ENCODE measurements around the gene WDFY2.

The WDFY2 gene

DNA sequence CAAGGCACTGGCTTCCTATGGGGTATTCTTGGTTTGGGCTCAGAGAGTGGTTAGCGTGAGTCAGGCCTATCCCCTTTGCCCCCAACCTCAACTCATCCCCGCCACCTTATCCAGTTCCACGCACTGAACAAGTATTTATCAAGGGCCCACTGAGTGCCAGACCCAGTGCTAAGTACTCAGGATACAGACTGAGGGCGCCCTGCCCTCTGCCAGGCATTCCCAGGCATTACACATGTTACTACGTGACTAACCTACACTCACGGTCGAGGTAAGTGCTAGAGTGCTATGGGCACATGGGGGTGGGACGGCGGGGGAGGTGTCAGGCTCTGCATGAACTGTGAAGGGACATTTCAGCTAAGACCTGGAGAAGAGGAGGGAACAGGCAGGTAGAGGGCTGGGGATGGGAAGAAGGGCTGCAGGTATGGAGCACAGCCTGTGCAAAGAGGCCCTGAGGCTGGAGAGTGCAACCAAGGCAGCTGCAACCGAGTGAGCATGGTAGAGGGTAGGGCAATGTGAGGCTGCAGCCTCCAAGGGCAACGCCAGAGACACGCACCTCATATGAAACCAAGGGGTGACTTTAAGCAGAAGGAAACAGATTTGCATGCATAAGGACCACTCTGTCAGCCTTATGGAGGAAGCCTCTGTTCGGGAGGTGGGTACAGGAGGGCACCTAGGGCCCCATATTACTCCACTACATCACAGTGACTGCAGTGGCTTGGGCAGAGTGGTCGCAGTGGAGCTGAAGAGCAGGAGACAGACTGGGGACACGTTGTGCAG lies 197.2 kb downstream of the WDFY2 start:
- H3K4me3 ChIP-seq (ENCODE audit: low read depth, low read length) = no peak overlapping the region
- TF ChIP-seq, protein P1, sequence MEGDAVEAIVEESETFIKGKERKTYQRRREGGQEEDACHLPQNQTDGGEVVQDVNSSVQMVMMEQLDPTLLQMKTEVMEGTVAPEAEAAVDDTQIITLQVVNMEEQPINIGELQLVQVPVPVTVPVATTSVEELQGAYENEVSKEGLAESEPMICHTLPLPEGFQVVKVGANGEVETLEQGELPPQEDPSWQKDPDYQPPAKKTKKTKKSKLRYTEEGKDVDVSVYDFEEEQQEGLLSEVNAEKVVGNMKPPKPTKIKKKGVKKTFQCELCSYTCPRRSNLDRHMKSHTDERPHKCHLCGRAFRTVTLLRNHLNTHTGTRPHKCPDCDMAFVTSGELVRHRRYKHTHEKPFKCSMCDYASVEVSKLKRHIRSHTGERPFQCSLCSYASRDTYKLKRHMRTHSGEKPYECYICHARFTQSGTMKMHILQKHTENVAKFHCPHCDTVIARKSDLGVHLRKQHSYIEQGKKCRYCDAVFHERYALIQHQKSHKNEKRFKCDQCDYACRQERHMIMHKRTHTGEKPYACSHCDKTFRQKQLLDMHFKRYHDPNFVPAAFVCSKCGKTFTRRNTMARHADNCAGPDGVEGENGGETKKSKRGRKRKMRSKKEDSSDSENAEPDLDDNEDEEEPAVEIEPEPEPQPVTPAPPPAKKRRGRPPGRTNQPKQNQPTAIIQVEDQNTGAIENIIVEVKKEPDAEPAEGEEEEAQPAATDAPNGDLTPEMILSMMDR (IDR thresholded peaks at IDR 0.05; ENCODE audit: low read depth, low read length) = peak; percentile 38
- TF ChIP-seq, protein P2, sequence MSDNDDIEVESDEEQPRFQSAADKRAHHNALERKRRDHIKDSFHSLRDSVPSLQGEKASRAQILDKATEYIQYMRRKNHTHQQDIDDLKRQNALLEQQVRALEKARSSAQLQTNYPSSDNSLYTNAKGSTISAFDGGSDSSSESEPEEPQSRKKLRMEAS (IDR thresholded peaks at IDR 0.05; ENCODE audit: low read depth, low read length) = peak; percentile 69
- no peak for TF ChIP-seq POLR2A (IDR thresholded peaks at IDR 0.05; ENCODE audit: extremely low read depth, insufficient read length)
- peak; percentile 58 for DNase-seq (ENCODE audit: low read depth)

GRCh38 chr13:51782026-51782710 lies 197.9 kb downstream of the WDFY2 start:
- H3K4me3 ChIP-seq (ENCODE audit: low read depth, low read length) = no peak overlapping the region
- TF ChIP-seq POLR2A (IDR thresholded peaks at IDR 0.05; ENCODE audit: extremely low read depth, insufficient read length) (no peak), MYC (IDR thresholded peaks at IDR 0.05; ENCODE audit: low read depth, low read length) (no peak)
- TF ChIP-seq, protein P2 (IDR thresholded peaks at IDR 0.05; ENCODE audit: low read depth, low read length) = no peak
- TF ChIP-seq, protein P1 (IDR thresholded peaks at IDR 0.05; ENCODE audit: low read depth, low read length) = no peak
- no peak for DNase-seq (ENCODE audit: low read depth)

GRCh38 chr13:51783428-51784094 lies 199.3 kb downstream of the WDFY2 start:
- H3K4me3 ChIP-seq (ENCODE audit: low read depth, low read length) = no peak overlapping the region
- no peak for DNase-seq (ENCODE audit: low read depth)
- TF ChIP-seq, protein P2 (IDR thresholded peaks at IDR 0.05; ENCODE audit: low read depth, low read length) = no peak
- TF ChIP-seq, protein P1 (IDR thresholded peaks at IDR 0.05; ENCODE audit: low read depth, low read length) = no peak
- TF ChIP-seq POLR2A (IDR thresholded peaks at IDR 0.05; ENCODE audit: extremely low read depth, insufficient read length) (no peak), MYC (IDR thresholded peaks at IDR 0.05; ENCODE audit: low read depth, low read length) (no peak)

GRCh38 chr13:51784097-51784496 lies 199.8 kb downstream of the WDFY2 start:
- no peak for TF ChIP-seq POLR2A (IDR thresholded peaks at IDR 0.05; ENCODE audit: extremely low read depth, insufficient read length)
- TF ChIP-seq, protein P2 (IDR thresholded peaks at IDR 0.05; ENCODE audit: low read depth, low read length) = no peak
- no peak for TF ChIP-seq MYC (IDR thresholded peaks at IDR 0.05; ENCODE audit: low read depth, low read length)
- H3K4me3 ChIP-seq (ENCODE audit: low read depth, low read length) = no peak overlapping the region
- DNase-seq (ENCODE audit: low read depth) = no peak

- TF ChIP-seq, protein P1 (IDR thresholded peaks at IDR 0.05; ENCODE audit: low read depth, low read length) = no peak
- peak; percentile 32; the same call in 1 of the 2 replicates for TF ChIP-seq MYC (IDR thresholded peaks at IDR 0.05; ENCODE audit: low read depth, low read length)
- DNase-seq (ENCODE audit: low read depth) = peak; percentile 31
- H3K4me3 ChIP-seq (ENCODE audit: low read depth, low read length) = no peak overlapping the region
Measured at GRCh38 chr13:51785712-51786424, 201.6 kb downstream of the WDFY2 start.

Measured in NB4 (cell line).